Measurements from ENCODE around the gene DIP2C.
"Not testable (repeated sequence)": the region's sequence is repeated elsewhere in the genome, so short reads cannot be mapped to it uniquely, and the experiment has no call there.

Gene DIP2C

GRCh38 chr10:371515-371914 lies 318.0 kb downstream of the DIP2C start:
- no peak for DNase-seq (ENCODE audit: low read depth)

GRCh38 chr10:370449-370825 lies 319.0 kb downstream of the DIP2C start:
- no peak for DNase-seq (ENCODE audit: low read depth)

GRCh38 chr10:369684-370448 lies 319.6 kb downstream of the DIP2C start:
- no peak for DNase-seq (ENCODE audit: low read depth)

- DNase-seq (ENCODE audit: low read depth) = no peak
These were observed 320.2 kb downstream of the DIP2C start for GRCh38 chr10:369221-369683.

GRCh38 chr10:368579-369220 lies 320.8 kb downstream of the DIP2C start:
- DNase-seq (ENCODE audit: low read depth) = no peak

GRCh38 chr10:368107-368506 lies 321.4 kb downstream of the DIP2C start:
- not testable (repeated sequence) for DNase-seq (ENCODE audit: low read depth)

- no peak for DNase-seq (ENCODE audit: low read depth)
These were observed 321.8 kb downstream of the DIP2C start for GRCh38 chr10:367636-368035.

GRCh38 chr10:366186-366585 lies 323.3 kb downstream of the DIP2C start:
- DNase-seq (ENCODE audit: low read depth) = no peak

GRCh38 chr10:364267-364775 lies 325.1 kb downstream of the DIP2C start:
- no peak for DNase-seq (ENCODE audit: low read depth)

- DNase-seq (ENCODE audit: low read depth) = no peak
These were observed 326.3 kb downstream of the DIP2C start for GRCh38 chr10:363152-363551.

GRCh38 chr10:361203-362081 lies 328.0 kb downstream of the DIP2C start:
- no peak for DNase-seq (ENCODE audit: low read depth)

- no peak for DNase-seq (ENCODE audit: low read depth)
These were observed 328.8 kb downstream of the DIP2C start for GRCh38 chr10:360653-361052.

- no peak for DNase-seq (ENCODE audit: low read depth)
These were observed 329.7 kb downstream of the DIP2C start for GRCh38 chr10:359762-360161.

GRCh38 chr10:359093-359492 lies 330.4 kb downstream of the DIP2C start:
- DNase-seq (ENCODE audit: low read depth) = no peak

GRCh38 chr10:357201-357950 lies 332.1 kb downstream of the DIP2C start:
- DNase-seq (ENCODE audit: low read depth) = no peak

- DNase-seq (ENCODE audit: low read depth) = no peak
These were observed 333.0 kb downstream of the DIP2C start for GRCh38 chr10:356452-356851.

GRCh38 chr10:354901-355617 lies 334.4 kb downstream of the DIP2C start:
- DNase-seq (ENCODE audit: low read depth) = no peak

- DNase-seq (ENCODE audit: low read depth) = no peak
These were observed 336.8 kb downstream of the DIP2C start for GRCh38 chr10:352476-353235.

GRCh38 chr10:351770-352334 lies 337.6 kb downstream of the DIP2C start:
- no peak for DNase-seq (ENCODE audit: low read depth)

- DNase-seq (ENCODE audit: low read depth) = no peak
These were observed 338.4 kb downstream of the DIP2C start for GRCh38 chr10:350981-351501.
